Measurements from ENCODE around the gene LCN10. TPM values are rescaled to one million over a fixed set of nuclear protein-coding genes. Genes with fewer than 3 reads are reported as not detected.
A peak's percentile ranks its signal among the peaks of the same experiment; 100 is the strongest.

Gene LCN10
- polyA plus RNA-seq, 2 of the 4 experiments (the other 2 are of a cell fraction) = not detected

GRCh38 chr9:136690104-136690805, 52.5 kb downstream of the LCN10 start:
- Histone ChIP-seq H3K4me1 (peaks cover 64% of the 10 kb centered on the region), H3K4me2 (no peak overlapping the region), H3K9me3 (no peaks in the 10 kb centered on the region), H3K27ac (peak overlapping the region in 1 of 2 experiments; percentile 87; a peak in 3 of 6 replicates), H3K4me3 (no peak overlapping the region)
- TF ChIP-seq RCOR1 (IDR thresholded peaks at IDR 0.05; ENCODE audit: low read depth, low read length) (no peak), HMGXB4 (CRISPR knock-in tag; IDR thresholded peaks at IDR 0.05; ENCODE audit: borderline replicate concordance) (no peak), ZFP36 (IDR thresholded peaks at IDR 0.05; ENCODE audit: borderline replicate concordance, partially characterized antibody) (no peak), JUN (IDR thresholded peaks at IDR 0.05) (no peak), USF2 (IDR thresholded peaks at IDR 0.05) (no peak), POLR2AphosphoS2 (conservative IDR thresholded peaks at IDR 0.05; ENCODE audit: low read length) (no peak), HOXA7 (CRISPR knock-in tag; IDR thresholded peaks at IDR 0.05) (no peak), MAX (IDR thresholded peaks at IDR 0.05) (no peak), ZSCAN20 (CRISPR knock-in tag; IDR thresholded peaks at IDR 0.05) (no peak), CEBPB (IDR thresholded peaks at IDR 0.05) (no peak), KDM5A (IDR thresholded peaks at IDR 0.05) (no peak), CHD2 (IDR thresholded peaks at IDR 0.05; ENCODE audit: low read length, partially characterized antibody) (no peak)
- ATAC-seq (no peak), DNase-seq (ENCODE audit: low read depth in 1 of 2, low spot score in 1 of 2) (no peak), FAIRE-seq (no peak)
- WGBS (ENCODE audit: missing lambda C conversion rate) = 91% methylated on average over 13 of the region's 25 CpGs
- ChIA-PET POLR2A (interaction anchor here (0.7 to 0.9 kb wide), 2 partner anchors 10 to 38 kb away, joined by 3 to 5 read pairs; no protein-coding TSS in a partner anchor), CTCF (interaction anchor here (0.7 to 13.4 kb wide), 6 partner anchors 11 to 206 kb away, joined by 3 to 186 read pairs (median 4); no protein-coding TSS in a partner anchor)

- Histone ChIP-seq H3K4me3 (no peak overlapping the region), H3K9me3 (no peaks in the 10 kb centered on the region), H3K27ac (peak overlapping the region in 1 of 2 experiments; percentile 30; a peak in 1 of 6 replicates), H3K4me1 (peaks cover 54% of the 10 kb centered on the region), H3K4me2 (no peak overlapping the region)
- ChIA-PET POLR2A (no interaction called here), CTCF (interaction anchor here (13.4 kb wide), 1 partner anchor 15 kb away, joined by 186 read pairs; no protein-coding TSS in a partner anchor)
- DNase-seq (ENCODE audit: low read depth in 1 of 2, low spot score in 1 of 2) (no peak), ATAC-seq (no peak), FAIRE-seq (no peak)
- TF ChIP-seq CBX2 (IDR thresholded peaks at IDR 0.05; ENCODE audit: borderline replicate concordance, low read depth) (no peak), KDM1A (IDR thresholded peaks at IDR 0.05; ENCODE audit: low read depth) (0 out of 2 replicates have a peak, but pooled peaks have one; percentile 41)
- WGBS (ENCODE audit: missing lambda C conversion rate) = 87% methylated on average over 7 of the region's 7 CpGs
Measured at GRCh38 chr9:136689108-136689460, 53.7 kb downstream of the LCN10 start.

GRCh38 chr9:136688274-136689107, 54.2 kb downstream of the LCN10 start:
- H3K4me2 ChIP-seq = peak overlapping the region; percentile 100
- no peak overlapping the region for H3K4me3 ChIP-seq
- peaks cover 48% of the 10 kb centered on the region for H3K4me1 ChIP-seq
- H3K9me3 ChIP-seq = no peaks in the 10 kb centered on the region
- FAIRE-seq = no peak
- ChIA-PET CTCF (interaction anchor here (0.8 to 13.4 kb wide), 6 partner anchors 14 to 340 kb away, joined by 3 to 186 read pairs (median 4); partner anchors contain the start of gene ABCA2), POLR2A (interaction anchor here (0.5 kb wide), 1 partner anchor 12 kb away, joined by 4 read pairs; no protein-coding TSS in a partner anchor)
- WGBS (ENCODE audit: missing lambda C conversion rate) = 83% methylated on average over 17 of the region's 21 CpGs
- ATAC-seq = no peak
- H3K27ac ChIP-seq = peak overlapping the region; percentile 85 to 96; a peak in 4 of 6 replicates
- DNase-seq (ENCODE audit: low read depth in 1 of 2, low spot score in 1 of 2) = no peak
- TF ChIP-seq MAZ (IDR thresholded peaks at IDR 0.05; ENCODE audit: borderline replicate concordance, low read depth, low read length) = no peak
- no peak for TF ChIP-seq PBX3 (IDR thresholded peaks at IDR 0.05)
- TF ChIP-seq E2F6 (IDR thresholded peaks at IDR 0.05; ENCODE audit: borderline replicate concordance, low read depth) = no peak
- no peak for TF ChIP-seq HEYL (CRISPR knock-in tag; IDR thresholded peaks at IDR 0.05)
- TF ChIP-seq POLR2AphosphoS2 (conservative IDR thresholded peaks at IDR 0.05; ENCODE audit: low read length) = no peak
- no peak for TF ChIP-seq SMC3 (IDR thresholded peaks at IDR 0.05)
- TF ChIP-seq TP53 (CRISPR knock-in tag; IDR thresholded peaks at IDR 0.05) = no peak
- TF ChIP-seq MAFK (IDR thresholded peaks at IDR 0.05; ENCODE audit: partially characterized antibody) = no peak
- TF ChIP-seq REST (IDR thresholded peaks at IDR 0.05) = no peak

Data from A549 (cell line).